NCI-H524 treated with DMSO at 0.1 percent for 48 hours (cell line): ENCODE measurements around the gene PPP1R13B.

Experiments
- DNase-seq: peaks from one replicate; lab custom pipeline; 2025; lab: John Stamatoyannopoulos, UW

The PPP1R13B gene

GRCh38 chr14:103741876-103742275, 105.5 kb downstream of the PPP1R13B start:
- no peak for DNase-seq

- no peak for DNase-seq
These were observed 106.2 kb downstream of the PPP1R13B start for GRCh38 chr14:103740991-103741689.

- DNase-seq: no peak
These were observed 107.4 kb downstream of the PPP1R13B start for GRCh38 chr14:103739793-103740501.

GRCh38 chr14:103739466-103739792, 107.9 kb downstream of the PPP1R13B start:
- DNase-seq: no peak

- no peak for DNase-seq
These were observed 108.5 kb downstream of the PPP1R13B start for GRCh38 chr14:103738701-103739451.

- no peak for DNase-seq
These were observed 109.2 kb downstream of the PPP1R13B start for GRCh38 chr14:103738166-103738565.

- DNase-seq: no peak
These were observed 109.8 kb downstream of the PPP1R13B start for GRCh38 chr14:103737432-103738045.

GRCh38 chr14:103736546-103737431, 110.6 kb downstream of the PPP1R13B start:
- no peak for DNase-seq

GRCh38 chr14:103735815-103736545, 111.4 kb downstream of the PPP1R13B start:
- DNase-seq: no peak

- no peak for DNase-seq
These were observed 111.9 kb downstream of the PPP1R13B start for GRCh38 chr14:103735439-103735814.

GRCh38 chr14:103735022-103735421, 112.4 kb downstream of the PPP1R13B start:
- DNase-seq: no peak

GRCh38 chr14:103734081-103734888, 113.1 kb downstream of the PPP1R13B start:
- no peak for DNase-seq

GRCh38 chr14:103733651-103734050, 113.7 kb downstream of the PPP1R13B start:
- DNase-seq: no peak

- DNase-seq: no peak
These were observed 114.3 kb downstream of the PPP1R13B start for GRCh38 chr14:103732868-103733620.

- DNase-seq: no peak
These were observed 115.2 kb downstream of the PPP1R13B start for GRCh38 chr14:103731916-103732867.

- DNase-seq: no peak
These were observed 115.9 kb downstream of the PPP1R13B start for GRCh38 chr14:103731481-103731880.

GRCh38 chr14:103730490-103731035, 116.8 kb downstream of the PPP1R13B start:
- DNase-seq: no peak
